Astrocyte of the cerebellum (primary cell): ENCODE results near the gene H2BK1.

Experiments
- DNase-seq: peaks from one replicate; pipeline ENCODE4 v3.0.0-alpha.2; 2011; ENCODE audit warnings: low read depth
- H3K4me3 ChIP-seq: 2 replicates; pipeline ENCODE4 v1.5.1; 2011; ENCODE audit warnings: mild to moderate bottlenecking, low read depth, low read length, moderate library complexity
- CTCF ChIP-seq: IDR thresholded peaks from 2 replicates; pipeline ENCODE4 v1.5.1; 2012; ENCODE audit warnings: low read length, low read depth, moderate library complexity, mild to moderate bottlenecking; ENCODE audit errors: missing control alignments
- in situ Hi-C: cut with HindIII; loops from 2 replicates; pipeline ENCODE4 v1.10.0; 2017; ENCODE audit warnings: low sequenced_read_pairs

Gene H2BK1

GRCh38 chr7:151175047-151175792 lies 35.1 kb downstream of the H2BK1 start:
- no peak for DNase-seq
- in situ Hi-C loops, result no loop called here

GRCh38 chr7:151174246-151175046 lies 35.8 kb downstream of the H2BK1 start:
- no peak for DNase-seq
- TF ChIP-seq CTCF, result no peak
- in situ Hi-C loops, result no loop called here
- no peak overlapping the region for H3K4me3 ChIP-seq

More at GRCh38 chr7:151175047-151175792, 35.1 kb downstream of the H2BK1 start:
- TF ChIP-seq CTCF, result no peak
- no peak overlapping the region for H3K4me3 ChIP-seq

- in situ Hi-C loops, result no loop called here
- no peak for TF ChIP-seq CTCF
- H3K4me3 ChIP-seq, result no peak overlapping the region
- DNase-seq, result no peak
Measured at GRCh38 chr7:151173386-151174245, 36.7 kb downstream of the H2BK1 start.

- TF ChIP-seq CTCF, result peak; percentile 100
Measured at GRCh38 chr7:151172273-151173141, 37.8 kb downstream of the H2BK1 start.

GRCh38 chr7:151168787-151169162 lies 41.5 kb downstream of the H2BK1 start:
- in situ Hi-C loops, result loop anchor here (5.0 to 10.0 kb wide), 3 partner anchors 39 to 136 kb away; no protein-coding TSS in a partner anchor
- TF ChIP-seq CTCF, result no peak
- no peak overlapping the region for H3K4me3 ChIP-seq
- DNase-seq, result no peak

More at GRCh38 chr7:151172273-151173141, 37.8 kb downstream of the H2BK1 start:
- in situ Hi-C loops, result no loop called here
- DNase-seq, result peak; percentile 18
- H3K4me3 ChIP-seq, result no peak overlapping the region
